Muscle of back (tissue), 11 donors: ENCODE measurements around the gene IL1A. TPM values are rescaled to one million over a fixed set of nuclear protein-coding genes. Genes with fewer than 3 reads are reported as not detected.

Experiments
- DNase-seq, 3 donors: peaks; one replicate each; pipeline versions ENCODE4 v3.0.0 to v3.0.0-alpha.2; 2013
- polyA plus RNA-seq, 10 donors: library from polyadenylated mRNA; unstranded; fragments of 120-200 nt; gene quantifications; one replicate each; pipeline ENCODE4 v1.2.1, GENCODE V29; 2013; ENCODE audit not compliant: insufficient read length in 10 of 10

Gene IL1A
- polyA plus RNA-seq, 10 donors, result 0.10 to 0.23 TPM; not detected in 8

DNA sequence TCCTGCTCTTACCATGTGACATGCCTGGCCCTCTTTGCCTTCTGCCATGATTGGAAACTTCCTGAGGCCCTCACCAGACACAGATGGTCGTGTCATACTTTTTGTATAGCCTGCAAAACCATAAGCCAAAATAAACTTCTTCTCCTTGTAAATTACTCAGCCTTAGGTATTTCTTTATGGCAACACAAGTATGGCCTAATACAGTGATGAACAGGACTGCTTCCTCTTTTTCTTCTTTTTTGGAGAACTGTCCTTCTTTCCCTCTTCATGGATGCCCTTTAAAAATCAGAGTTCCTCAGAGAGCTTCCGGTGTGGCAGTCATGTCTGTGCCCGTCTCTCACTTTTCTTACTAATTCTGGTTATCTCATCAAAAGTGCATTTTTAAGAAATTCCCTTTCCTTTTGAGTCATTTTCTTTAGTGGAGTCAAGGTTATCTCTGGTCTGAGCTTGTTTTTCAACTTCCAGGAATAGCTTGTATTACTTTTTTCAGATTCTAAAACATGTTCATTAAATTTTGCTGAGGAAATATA, 9.2 kb upstream of the IL1A start:
- DNase-seq, result peak in 1 of 3 donors; percentile 8

DNA sequence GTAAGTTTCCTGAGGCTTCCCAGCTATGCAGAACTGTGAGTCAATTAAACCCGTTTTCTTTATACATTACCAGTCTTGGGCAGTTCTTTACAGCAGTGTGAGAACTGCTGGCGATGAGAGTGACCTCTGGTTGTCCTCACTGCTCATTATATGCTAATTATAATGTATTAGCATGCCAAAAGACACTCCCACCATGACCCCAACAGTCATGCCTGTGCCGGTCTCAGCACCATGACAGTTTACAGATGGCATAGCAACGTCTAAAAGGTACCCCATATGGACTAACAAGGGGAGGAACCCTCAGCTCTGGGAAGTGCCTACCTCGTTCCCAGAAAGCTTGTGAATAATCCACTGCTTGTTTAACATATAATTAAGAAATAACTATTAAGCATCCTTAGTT, 8.1 kb upstream of the IL1A start:
- no peak for DNase-seq

DNA sequence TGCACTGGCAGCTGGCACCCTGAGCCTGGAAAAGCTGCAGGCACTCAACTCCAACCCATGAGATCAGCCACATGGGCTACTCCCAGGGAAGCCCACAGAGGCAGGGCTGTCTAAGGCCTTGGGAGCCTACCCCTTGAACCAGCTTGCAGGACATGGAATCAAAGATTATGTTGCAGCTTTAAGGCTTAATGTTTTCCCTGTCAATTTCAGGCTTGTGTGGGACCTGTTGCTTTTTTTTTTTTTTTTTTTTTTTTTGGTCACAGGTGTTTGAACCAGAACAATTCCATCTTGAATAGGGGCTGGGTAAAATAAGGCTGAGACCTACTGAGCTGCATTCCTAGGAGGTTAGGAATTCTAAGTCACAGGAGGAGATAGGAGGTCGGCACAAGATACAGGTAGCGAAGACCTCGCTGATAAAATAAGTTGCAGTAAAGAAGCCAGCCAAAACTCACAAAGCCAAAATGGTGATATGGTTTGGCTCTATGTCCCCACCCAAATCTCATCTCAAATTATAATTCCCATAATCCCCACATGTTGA, 7.5 kb upstream of the IL1A start:
- DNase-seq, result no peak

DNA sequence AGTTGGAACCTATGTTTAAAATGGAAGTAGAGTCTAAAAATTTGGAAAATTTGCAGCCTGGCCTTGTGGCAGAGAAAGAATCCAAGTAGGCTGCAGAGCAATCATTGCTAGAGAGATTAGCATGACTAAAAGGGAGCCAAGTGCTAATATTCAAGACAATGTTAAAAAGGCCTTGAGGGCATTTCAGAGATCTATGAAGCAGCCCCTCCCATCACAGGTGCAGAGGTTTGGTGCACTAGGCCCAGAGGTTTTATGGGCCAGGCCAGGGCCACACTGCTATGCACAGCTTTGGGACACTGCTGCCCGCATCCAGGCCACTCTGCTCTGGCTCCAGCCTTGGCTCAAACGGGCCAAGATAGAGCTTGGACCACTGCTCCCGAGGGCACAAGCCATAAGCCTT, 6.7 kb upstream of the IL1A start:
- DNase-seq, result no peak

DNA sequence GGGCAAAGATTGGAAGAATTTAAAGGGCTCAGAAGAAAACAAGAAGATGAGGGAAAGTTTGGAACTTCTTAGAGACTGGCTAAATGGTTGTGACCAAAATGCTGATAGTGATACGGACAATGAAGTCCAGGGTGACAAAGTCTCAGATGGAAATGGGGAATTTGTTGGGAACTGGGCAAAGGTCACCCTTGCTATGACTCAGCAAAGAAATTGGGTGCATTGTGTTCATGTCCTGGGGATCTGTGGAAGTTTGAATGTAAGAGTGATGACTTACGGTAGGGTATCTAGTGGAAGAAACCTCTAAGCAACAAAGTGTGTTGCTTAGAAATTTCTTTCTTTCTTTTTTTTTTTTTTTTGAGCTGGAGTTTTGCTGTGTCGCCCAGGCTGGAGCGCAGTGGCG, 6.0 kb upstream of the IL1A start:
- no peak for DNase-seq

DNA sequence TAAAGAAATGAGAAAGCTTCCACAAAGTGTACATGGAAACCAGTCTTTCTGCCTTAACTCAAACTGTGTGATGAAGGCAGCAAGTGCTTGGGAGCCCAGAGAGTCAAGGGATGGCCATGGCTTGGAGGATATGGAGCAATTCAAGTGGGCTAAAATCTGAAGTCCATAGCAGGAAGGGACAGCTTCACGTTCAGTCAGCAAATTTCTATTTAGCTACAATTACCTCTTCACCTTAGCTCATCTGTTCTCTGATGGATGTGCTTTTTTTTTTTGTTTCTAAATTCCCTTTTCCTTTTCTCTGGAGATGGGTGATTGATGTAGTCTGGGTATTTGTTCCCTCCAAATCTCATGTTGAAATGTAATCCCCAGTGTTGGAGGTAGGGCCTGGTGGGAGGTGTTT, 4.9 kb upstream of the IL1A start:
- DNase-seq, result no peak

DNA sequence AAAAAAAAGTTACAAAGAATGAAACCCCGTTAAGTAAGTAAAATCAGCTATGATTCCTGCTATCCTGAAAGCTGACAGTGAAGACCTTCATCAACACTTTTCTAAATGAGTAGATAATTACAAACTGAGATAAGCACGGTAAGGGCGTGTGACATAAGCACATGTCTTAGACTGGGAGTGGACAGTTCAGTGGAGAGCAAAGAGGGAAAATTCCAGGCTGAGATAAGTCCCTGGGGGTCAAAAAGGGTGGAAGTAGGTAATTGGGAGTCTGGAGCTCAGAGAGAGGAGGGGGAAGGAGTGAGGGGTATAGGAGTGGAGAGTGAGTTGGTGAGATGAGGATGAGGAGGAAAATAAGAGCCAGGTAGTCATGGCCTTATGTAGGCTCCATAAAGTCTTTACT, 4.4 kb upstream of the IL1A start:
- DNase-seq, result no peak

DNA sequence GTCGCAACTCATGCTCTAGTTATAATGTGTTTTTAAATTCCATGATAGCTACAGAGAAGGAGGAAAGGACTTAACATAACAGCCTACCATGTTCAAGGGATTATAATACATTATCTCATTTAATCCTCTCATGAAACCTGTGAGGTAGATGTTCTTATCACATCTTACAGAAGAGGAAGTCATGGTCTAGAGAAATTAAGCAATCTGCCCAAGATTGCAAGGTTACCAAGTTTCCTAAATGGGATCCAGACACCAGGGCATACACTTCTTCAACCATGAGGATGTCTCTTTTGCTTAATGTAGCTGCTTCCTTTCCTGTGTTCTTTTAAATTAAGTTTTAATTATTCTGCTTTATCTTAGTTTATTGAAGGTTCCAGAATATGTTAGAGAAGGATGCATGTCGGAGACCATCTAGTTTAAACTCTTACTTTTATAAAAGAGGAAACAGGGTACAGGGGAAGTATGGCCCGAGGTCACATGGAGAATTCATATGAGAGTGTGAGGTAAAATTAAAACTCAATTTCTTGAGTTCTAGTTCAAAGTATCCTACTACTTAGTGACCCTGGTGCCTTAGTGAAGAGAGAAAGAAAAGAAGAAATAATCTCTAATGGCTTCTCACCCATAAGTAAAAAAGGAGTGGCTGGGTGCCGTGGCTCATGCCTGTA, 3.6 kb upstream of the IL1A start:
- DNase-seq, result no peak

DNA sequence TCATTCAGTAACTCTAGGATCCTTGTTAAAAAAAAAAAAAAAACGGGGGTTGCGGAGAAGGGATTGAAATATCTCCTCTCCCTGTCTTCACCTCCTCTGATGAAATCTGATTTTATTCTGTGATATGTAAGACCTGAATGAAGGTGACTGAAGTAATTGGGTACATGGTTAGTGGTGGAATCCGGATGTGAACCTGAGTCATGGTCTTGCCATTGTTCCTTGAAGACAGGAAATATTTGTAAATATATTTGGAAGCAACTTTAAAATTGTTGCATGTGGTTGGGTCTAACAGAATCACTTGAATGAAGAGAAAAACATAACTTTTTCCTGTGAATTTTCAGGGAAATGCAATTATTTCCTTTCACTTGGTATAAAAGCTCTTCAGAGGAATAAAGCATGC, 3.0 kb upstream of the IL1A start:
- DNase-seq, result no peak

DNA sequence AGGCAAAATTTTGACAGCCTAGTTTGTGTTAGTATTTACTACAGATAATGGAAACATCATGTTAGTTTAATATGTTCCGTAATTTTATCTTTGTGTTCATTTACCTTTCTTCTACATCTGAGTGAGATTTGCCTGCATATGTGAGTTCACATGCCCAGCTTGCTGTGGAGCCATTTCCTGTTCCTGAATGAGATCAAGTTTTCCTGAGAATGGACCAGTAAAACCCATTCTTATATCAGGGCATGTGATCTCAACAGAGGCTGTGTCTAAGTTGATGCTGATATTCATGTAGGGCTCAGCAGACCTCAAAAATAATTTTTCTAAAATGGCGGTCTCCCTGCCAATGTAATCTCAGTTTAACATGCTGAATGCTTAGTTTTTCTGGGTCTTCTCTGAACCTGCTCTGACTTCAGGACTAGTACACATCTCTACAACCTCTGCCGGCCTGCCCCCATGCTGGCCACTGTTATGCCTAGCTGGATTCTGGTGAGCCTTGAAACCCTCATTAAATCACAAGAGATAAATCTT, 1.0 kb downstream of the IL1A start:
- no peak for DNase-seq

DNA sequence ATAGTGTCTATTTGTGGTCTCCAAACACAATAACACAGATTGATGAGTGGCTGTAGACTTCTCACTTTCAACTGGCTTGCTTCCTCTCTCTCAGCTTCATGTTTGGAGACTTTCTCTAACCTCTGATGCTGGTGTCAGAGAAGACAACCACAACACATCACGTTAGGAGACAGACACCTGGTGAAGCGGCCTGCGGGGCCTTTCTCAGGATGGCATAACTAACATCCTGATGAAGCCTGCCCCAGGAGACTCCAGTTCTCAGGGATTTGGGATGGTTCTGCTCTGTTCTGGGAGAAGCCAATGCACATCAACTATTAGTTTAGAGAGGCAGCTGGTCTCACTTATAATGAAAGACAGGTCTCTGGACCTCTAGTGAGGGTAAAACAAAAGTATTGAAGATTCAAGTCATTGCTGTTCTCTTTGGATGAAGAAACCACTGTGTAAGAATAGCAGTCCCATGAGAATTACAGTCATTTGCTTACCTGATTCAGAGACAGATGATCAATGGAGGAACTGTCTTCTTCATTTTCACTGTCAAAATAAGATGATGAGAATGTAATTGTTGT, 2.0 kb downstream of the IL1A start:
- DNase-seq, result no peak

DNA sequence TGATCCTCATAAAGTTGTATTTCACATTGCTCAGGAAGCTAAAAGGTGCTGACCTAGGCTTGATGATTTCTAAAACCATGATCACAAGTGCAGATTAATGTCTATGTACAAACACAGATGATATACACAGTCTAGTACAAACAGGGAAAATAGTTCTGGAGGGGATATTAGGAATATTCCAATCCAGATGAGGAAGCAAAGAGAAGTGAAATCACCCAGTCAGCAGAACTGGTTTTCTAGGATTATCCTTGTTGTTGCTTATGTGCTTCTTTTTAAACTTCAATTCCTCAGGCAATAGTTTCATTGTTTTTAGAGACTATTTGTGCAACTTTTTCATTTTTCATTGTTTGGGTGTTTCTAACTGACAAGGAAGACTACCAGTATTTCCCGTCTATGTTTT, 4.7 kb downstream of the IL1A start:
- no peak for DNase-seq

DNA sequence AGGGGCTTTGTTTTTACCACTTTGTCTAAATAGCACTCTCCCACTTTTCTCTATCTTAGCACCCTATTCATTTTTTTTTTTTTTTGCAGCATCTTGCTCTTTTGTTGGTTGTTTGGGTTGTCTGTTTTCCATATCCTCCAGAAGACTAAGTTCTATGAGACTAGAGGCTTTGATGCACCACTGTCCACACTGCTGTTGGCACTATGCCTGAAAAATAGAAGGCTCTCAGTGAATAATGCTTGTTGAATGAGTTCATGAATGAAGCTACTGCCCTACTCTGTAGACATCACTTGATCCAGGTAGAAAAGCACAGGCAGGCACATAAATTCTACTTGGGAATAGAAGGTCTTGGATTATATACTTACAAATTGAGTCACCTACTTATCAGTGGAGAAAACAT, 7.3 kb downstream of the IL1A start:
- DNase-seq, result no peak

DNA sequence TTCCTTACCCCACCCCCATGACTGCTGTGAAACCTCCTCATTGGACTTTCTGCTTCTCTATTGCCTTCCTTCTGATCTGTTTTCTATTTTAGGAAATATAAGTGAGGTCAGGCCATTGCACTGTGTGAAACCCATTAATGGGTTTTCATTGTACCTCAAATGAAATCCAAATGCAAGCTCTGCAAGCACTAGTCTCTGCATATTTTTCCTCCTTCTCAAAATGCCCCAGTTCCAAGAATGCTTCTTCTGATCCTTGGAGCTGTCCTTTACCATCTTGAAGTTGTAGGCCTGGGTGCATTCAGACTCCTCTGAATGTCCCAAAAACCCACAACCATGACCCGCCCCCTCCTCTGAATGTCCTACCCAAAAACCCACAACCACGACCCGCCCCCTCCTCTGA, 8.2 kb downstream of the IL1A start:
- DNase-seq, result no peak

DNA sequence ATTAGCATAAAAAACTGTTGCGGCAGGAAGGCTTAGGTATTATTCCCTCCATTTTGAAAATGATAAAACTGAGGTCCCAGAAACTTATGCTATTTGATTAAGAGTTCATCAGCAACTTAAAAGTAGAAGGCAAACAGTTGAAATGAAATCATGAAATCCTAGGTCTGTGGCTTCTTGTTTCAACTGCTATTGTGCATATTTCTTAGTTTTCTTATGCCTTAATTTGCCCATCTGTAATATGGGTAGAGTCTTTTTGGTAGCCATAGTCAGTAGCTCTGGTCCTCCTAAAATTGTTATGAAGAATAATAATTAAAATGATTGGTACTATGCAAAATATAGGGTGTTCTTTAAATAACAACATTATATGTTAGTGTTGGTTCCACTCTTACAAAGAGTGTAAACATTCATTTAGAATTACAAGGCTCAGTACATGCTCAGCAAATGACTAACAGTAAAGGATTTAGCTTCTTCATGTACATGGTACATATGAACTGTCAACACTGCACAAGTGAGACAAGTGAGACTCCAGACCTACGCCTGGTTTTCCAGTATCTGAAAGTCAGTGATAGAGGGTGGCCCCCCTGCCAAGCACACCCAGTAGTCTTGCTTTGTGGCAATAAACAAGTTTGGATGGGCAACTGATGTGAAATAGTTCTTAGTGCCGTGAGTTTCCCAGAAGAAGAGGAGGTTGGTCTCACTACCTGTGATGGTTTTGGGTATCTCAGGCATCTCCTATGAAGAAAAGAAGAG, 9.6 kb downstream of the IL1A start:
- DNase-seq, result no peak

DNA sequence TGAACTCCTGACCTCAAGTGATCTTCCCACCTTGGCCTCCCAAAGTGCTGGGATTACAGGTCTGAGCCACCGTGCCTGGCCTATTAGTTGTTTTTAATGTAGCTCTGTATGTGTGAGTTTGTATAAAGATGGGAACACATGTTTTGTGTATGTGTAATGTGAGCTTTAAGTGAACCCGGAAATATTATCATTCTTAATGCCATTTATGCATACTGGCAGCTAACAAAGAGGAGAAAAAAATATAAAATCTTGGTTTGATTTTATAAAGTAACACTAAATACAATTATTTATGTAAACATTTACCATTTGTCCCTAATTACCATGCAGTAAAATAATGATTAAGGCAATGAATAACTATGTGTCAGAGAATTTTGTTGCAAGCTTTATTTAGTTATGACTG, 10.7 kb downstream of the IL1A start:
- no peak for DNase-seq

DNA sequence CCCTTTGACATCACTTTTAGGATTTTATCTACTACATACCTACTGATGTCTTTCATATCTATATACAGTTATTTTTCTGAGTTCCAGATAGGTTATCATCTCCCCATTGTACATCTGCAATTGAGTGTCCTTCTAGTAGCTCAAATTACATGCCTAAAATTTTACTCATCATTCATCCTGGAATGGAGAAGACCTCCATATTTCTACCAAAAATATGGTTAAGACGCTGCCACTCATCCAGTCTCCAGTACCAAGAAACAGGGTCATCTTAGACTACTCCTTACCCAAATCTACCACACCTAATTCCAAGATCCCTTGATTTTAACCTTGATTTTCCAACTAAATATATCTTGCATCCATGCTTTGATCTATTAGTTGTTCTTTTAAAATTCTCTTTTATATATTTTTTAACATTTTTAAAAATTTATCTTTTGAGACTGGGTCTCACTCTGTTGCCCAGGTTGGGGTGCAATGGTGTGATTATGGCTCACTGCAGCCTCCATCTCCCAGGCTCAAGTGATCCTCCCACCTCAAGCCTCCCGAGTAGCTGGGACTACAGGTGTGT, 11.3 kb downstream of the IL1A start:
- DNase-seq, result no peak

DNA sequence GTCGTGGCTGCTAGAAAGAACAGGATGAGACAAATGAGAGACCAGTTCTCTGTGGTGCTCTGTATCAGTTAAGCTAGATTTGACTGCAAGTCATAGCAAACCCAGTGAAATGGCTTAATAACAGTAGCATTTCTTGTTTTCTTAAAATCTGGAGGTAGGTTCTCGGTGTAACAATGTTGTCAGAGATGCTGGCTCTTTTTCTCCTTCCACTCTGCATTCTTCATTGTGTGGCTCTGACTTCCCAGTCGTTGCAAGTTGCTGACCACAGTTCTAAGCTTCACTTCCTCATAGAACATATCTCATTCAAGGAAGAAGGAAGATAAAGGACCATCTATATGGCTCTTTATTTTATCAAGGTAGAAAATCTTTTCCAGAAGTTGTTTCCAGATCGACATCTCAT, 12.0 kb downstream of the IL1A start:
- no peak for DNase-seq

DNA sequence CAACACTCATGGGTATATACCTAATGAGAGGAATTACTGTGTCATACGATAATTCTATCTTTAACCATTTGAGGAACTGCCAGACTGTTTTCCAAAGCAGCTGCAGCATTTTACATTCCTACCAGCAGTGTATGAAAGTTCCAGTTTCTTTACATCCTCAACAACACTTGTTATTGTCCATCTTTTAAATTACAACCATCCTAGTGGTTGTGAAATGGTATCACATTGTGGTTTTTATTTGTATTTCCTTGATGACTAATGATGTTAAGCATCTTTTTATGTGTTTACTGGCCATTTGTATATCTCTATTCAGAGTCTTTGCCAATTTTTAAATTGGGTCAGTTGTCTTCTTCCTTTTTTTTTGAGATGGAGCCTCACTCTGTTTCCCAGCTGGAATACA, 15.9 kb downstream of the IL1A start:
- no peak for DNase-seq

DNA sequence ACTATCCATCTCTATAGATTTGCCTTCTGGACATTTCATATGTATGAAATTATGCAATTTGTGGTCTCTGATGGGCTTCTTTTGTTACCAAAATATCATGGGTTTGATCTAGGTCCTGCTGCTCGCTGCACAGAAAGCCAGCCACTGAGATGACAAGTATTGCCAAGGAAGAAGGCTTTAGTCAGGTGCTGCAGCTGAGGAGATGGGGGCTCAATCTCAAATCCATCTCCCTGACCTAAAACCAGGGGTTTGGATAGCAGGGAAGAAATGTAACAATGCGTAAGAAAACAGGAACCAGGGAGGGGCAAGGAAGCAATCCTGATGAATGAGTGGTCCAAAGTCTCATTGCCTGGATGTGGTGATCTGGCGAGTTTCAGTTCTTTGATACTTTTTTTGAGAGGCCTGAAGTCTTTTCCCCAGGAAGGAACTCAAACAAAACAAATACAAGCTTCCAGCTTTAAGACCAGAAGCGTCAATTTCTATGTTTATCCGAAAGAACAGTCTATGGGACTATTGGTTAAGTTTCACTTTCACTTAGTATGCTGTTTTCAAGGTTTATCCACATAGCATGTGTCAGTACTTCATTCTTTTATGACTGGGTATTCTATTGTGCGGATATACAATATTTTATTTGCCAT, 16.5 kb downstream of the IL1A start:
- no peak for DNase-seq

DNA sequence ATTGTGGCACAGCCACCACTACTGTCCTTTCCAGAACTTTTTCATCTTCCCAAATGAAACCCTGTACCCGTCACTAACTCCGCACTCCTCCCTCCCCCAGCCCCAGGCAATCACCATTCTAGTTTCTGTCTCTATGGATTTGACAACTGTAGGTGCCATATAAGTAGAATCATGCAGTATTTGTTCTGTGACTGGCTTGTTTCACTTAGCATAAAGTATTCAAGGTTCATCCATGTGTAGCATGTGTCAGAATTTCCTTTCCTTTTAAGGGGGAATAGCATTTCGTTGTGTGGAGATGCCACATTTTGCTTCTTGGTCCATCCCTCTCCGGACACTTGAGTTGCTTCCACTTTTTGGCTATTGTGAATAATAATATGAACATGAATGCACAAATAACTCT, 19.0 kb downstream of the IL1A start:
- DNase-seq, result peak in 1 of 3 donors; percentile 28
